GM18909 (cell line): ENCODE results near the gene CEACAM3.

Experiments
- ATAC-seq: cut with Tn5 transposase; IDR thresholded peaks from one replicate; pipeline ENCODE4 v1.9.1; 2021; ENCODE audit warnings: mild to moderate bottlenecking; ENCODE audit not compliant: unreplicated experiment, poor library complexity

Gene CEACAM3

GRCh38 chr19:41792513-41793413, 3.6 kb upstream of the CEACAM3 start:
- ATAC-seq: no peak

DNA sequence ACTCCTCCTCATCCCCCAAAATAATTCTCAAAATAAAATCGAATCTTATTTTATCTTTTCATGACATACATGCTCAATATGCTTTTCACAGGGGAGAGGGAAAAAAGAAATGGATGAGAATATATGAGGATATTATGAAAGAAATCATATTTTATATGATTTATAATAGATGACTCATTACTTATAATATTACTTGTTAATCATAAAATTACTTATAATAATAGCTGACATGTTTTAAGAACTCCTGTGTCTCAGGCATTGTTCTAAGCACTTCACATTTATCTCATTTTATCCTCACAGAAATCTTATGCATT, 3.0 kb upstream of the CEACAM3 start:
- ATAC-seq: no peak

DNA sequence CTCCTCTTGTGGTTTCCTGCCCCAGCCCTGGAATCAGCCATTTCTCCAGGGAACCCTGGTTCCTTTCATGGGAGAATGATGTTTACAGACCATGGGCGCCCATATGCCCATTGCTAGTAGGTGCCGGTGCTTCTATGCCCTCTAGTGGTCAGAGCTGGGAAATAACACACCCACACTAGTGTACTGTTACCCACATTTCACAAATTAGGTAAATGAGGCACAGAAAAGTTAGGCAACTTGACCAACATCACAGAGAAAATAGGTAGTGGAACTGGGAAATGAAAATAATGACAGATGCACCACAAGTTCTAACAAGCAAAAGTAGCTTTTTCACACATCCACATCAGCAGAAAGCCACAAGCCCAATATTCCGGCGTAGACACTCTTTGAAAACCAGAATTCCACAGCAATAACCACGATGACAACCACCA, 1.3 kb upstream of the CEACAM3 start:
- ATAC-seq: no peak

- no peak for ATAC-seq
Observed at GRCh38 chr19:41796901-41797300, 514 bp downstream of the CEACAM3 start.

DNA sequence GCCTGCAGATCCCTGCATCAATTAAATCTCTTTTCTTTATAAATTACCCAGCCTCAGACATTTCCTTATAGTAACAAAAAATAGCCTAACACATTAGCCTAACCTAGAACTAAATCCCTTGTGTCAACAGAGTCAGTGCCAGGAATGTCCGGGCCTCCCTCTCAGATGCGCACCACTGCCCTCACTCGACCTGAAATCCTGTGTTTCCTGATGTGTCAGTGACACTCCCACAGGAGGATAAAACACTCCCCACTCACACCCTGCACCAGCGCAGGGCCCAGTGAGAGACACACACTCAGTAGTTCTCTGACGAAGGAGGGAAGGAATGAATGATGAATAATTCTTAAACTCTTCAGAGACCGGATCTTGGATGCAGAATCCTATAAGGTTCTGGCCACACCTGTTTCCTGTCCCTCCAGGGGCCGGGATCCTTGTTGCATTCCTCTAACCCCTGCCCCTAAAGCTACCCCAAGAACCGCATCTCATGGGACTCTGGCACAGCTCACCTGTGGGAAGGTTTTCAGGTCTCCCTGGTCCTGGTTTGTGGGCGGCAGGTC, 3.1 kb downstream of the CEACAM3 start:
- ATAC-seq: no peak

GRCh38 chr19:41801031-41801430, 4.6 kb downstream of the CEACAM3 start:
- ATAC-seq: no peak

DNA sequence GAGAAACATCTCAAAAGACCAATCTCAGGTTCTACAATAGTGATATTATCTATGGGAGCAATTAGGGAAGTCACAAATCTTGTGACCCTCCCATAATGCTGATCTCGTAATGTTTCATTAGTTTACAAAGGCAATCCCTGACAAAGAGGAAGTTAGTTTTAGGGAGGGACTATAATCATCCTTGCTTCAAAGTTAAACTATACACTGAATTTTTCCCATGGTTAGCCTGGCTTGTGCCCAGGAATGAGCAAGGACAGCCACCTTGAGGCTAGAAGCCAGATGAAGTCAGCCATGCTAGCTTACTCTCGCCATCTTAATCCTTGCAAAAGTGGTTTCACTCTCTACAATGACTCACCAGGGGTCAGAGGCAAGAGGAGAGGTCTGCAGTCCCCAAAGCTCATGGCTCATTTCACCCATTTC, 5.4 kb downstream of the CEACAM3 start:
- no peak for ATAC-seq

GRCh38 chr19:41802770-41803169, 6.4 kb downstream of the CEACAM3 start:
- ATAC-seq: no peak

GRCh38 chr19:41804336-41804735, 7.9 kb downstream of the CEACAM3 start:
- ATAC-seq: no peak

DNA sequence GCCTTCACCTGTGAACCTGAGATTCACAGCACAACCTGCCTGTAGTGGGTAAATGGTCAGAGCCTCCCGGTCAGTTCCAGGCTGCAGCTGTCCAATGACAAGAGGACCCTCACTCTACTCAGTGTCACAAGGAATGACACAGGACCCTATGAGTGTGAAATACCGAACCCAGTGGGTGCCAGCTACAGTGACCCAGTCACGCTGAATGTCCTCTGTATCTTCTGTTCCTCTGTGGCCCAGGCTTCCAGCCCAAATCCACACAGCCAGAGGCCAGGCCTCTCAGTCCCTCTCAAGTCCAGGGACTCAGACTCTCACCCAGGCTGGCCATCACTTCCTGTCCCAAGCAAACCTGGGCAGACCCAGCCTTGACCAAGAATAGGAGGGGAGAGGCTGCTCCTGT, 10.8 kb downstream of the CEACAM3 start:
- no peak for ATAC-seq

DNA sequence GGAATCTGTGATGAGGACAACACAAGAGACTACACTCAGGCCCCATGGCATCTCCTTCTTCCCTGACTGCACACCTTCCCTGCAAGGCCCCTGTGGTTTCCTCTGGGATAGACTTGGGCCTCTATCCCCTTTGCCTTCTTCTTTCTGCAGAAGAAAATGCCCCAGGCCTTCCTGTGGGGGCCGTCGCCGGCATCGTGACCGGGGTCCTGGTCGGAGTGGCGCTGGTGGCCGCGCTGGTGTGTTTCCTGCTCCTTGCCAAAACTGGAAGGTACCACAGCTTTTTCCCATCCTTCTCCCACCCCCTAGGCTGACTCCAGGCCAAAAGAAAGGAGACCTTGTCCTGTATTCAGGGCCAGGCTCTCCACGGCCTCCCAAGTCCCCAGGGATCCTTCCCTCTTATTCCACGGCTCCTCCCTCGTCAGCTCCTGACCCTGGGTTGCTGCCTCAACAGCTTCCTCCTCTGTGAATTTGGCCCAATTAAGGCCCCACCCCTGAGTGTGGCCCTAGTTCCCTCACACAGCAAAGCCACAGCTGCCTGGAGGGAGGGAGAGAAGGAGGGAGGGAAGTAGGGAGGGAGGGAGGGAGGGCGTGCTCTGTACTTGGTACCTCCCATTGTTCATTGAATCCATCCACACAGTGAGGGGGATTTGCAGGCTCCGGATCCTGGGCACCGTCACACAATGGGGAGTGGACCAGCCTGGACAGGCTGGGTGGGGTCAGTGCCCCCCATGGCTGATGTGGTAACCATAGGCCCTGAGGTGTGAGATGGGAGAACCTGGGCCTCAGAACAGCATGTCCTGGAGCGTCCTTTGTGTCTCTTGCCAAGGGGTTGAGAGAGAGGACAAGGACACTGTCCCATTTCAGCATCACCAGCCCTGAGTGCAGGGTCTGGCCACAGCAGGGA, 12.5 kb downstream of the CEACAM3 start:
- no peak for ATAC-seq

GRCh38 chr19:41810301-41810700, 13.9 kb downstream of the CEACAM3 start:
- ATAC-seq: no peak

DNA sequence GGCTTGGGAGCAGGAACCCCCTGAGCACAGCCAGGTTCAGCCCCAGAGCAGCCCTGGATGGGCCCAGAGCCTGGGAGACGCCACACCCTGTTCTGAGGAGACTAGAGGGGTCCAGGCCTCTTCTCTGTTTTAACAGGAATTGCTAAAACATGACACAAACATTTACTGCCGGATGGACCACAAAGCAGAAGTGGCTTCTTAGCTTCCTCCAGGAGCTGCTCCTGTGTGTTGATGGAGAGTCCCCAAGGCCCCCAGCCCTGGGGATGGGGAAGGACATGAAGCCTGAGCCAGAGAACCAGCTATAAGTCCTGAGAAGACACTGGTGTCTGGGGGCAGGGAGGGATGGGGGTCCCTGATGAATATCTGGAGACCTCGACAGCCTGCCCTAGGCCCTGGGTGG, 14.6 kb downstream of the CEACAM3 start:
- ATAC-seq: no peak

- ATAC-seq: no peak
Observed at GRCh38 chr19:41811981-41812380, 15.6 kb downstream of the CEACAM3 start.

GRCh38 chr19:41813911-41814310, 17.5 kb downstream of the CEACAM3 start:
- ATAC-seq: no peak

DNA sequence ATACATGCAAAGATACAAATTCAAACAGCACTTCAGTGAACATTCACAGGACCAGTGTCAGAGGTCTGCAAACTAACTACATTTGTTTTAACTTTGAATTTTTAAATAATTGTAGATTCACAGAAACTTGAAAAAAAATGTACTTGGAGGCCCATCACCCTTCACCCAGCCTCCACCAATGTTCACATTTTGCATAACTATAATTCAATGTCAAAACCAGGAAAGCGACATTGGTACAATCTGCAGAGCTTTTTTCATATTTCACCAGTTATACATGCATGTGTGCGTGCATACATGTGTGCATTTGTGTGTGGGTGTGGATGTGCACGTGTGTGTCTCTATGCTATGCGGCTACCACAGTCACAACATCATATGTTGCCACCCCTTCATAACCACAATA, 18.9 kb downstream of the CEACAM3 start:
- ATAC-seq: no peak

DNA sequence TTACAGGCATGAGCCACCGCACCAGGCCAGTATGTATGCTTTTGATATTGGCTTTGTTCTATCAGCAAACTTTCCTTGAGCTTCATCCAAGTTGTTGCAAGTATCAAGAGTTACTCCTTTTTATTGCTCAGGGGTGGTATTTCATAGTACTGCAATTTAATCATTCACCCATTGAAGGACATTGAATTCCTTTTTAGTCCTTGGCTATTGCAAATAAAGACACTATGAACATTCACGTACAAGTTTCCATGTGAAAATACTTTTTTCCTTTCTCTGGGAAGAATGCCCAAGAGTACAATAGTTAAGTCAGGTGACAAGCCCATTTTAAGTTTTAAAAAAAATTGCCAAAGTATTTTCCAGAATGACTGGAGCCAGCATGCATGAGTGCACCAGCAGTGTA, 20.4 kb downstream of the CEACAM3 start:
- ATAC-seq: no peak

DNA sequence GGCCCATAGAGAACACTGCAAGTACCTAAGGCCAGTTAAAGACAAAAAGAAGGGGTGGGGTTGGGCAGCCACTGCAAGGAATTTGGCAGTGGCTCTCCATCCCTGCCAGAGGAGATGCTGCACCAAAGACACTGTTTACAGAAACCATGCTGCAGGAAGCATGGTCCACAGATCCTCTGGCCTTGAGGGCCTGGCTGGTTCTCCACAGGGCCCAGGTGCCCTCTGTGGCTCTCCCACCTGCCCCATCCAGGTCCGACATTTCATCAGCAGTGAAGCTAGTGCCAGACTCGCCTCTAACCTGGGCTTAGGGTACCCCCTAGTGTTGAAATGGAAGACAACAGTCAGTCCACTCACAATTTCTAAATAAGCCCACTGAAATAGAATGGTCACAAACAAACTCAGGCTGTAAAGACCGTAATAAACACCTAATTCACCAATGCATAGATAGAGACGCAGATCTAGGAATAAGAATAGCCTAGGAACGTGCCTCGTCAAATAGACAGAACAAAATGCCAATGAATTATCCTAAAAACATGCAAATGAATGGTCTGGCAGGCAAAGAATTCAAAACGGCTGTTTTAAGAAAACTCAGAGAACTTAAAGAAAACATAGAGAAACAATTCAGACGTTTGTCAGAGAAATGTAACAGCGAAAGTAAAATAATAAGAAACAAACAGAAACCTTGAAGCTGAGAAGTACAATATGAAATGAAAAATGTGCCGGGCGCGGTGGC, 24.8 kb downstream of the CEACAM3 start:
- ATAC-seq: no peak

DNA sequence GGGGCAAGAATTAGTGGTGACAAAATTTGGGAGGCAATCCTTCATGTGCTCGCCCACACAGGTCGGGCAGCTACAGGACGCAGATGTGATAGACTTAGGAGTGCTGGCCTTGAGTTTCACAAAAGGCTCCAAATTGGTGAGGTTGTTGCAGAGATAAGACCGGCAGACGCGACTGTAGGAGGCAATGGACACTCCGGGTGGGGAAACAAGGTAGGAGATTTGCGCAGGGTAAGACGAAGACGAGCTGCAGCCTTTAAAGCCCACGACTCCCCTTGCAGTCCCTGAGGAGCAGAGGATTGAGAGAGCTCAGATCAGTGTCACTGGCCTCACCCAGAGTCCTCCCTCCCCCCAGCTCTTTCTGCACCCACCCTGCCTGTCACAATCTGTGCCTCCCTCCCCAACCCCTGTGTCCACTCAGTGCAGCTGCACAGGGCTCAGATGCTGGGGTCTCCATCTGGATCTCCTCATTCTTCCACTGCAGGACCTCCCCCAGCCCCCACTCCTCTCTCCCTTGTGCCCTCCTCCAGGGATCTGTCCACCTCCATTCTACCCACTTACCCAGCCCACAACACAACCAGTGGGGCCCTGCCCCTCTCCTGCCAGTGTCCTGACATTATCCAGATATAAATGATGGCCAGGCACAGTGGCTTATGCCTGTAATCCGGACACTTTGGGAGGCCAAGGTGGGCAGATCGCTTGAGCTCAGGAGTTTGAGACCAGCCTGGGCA, 41.8 kb downstream of the CEACAM3 start:
- no peak for ATAC-seq

GRCh38 chr19:41839211-41839610, 42.8 kb downstream of the CEACAM3 start:
- no peak for ATAC-seq
